Mesothelial cell of epicardium (in vitro differentiated cells): ENCODE data around the gene NSF. TPM values are rescaled to one million over a fixed set of nuclear protein-coding genes. Genes with fewer than 3 reads are reported as not detected.

Experiments
- DNase-seq, 2 experiments: peaks; one replicate each; pipeline ENCODE4 v3.0.0; 2021; ENCODE audit warnings: low spot score in 2 of 2; ENCODE audit not compliant: unreplicated experiment in 2 of 2
- H3K27ac Mint-ChIP-seq: 2 replicates; pipeline ENCODE4 v1.8.0; 2021; ENCODE audit warnings: mixed read lengths
- H3K27me3 Mint-ChIP-seq: 2 replicates; pipeline ENCODE4 v1.8.0; 2021; ENCODE audit warnings: low read depth, mixed read lengths
- H3K36me3 Mint-ChIP-seq: 2 replicates; pipeline ENCODE4 v1.8.0; 2021; ENCODE audit warnings: mixed read lengths
- H3K4me1 Mint-ChIP-seq: 2 replicates; pipeline ENCODE4 v1.8.0; 2021; ENCODE audit warnings: mixed read lengths
- H3K4me3 Mint-ChIP-seq: 2 replicates; pipeline ENCODE4 v1.8.0; 2021; ENCODE audit warnings: mild to moderate bottlenecking, moderate library complexity, mixed read lengths
- H3K9me3 Mint-ChIP-seq: 2 replicates; pipeline ENCODE4 v1.8.0; 2021; ENCODE audit warnings: mixed read lengths
- total RNA-seq: library from RNA; stranded (reverse); gene quantifications from 3 replicates; pipeline ENCODE4 v1.2.1, GENCODE V29; 2021
- TF ChIP-seq, protein P1 (sequence below): fragments of 200-600 bp; sonication (generic); IDR thresholded peaks from one replicate; pipeline ENCODE4 v1.5.0; 2021; ENCODE audit warnings: antibody characterized with exemption; ENCODE audit not compliant: unreplicated experiment

The NSF gene
- total RNA-seq, 1 donor from 2014 or later: 32.8 TPM

DNA sequence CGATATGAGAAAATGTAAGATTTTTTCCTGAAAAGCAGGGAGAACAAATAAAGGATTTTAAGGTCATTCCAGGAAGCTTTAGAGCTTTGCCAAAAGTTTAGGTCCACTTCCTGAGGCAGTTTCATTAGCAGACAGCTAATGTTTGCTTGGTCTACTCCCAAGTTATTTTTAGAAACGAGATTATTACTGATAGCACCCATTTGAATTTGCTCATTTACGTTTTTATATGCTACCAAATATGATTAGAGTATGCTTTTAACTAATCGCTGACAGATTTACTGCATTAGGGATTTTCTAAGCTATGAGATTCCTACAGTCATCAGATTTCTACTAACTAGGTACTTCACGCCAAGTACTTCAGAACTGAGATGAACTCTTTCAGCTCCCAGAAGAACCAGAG lies 129.9 kb downstream of the NSF start:
- H3K27ac Mint-ChIP-seq: no peak overlapping the region
- H3K4me1 Mint-ChIP-seq: peaks cover 16% of the 10 kb centered on the region
- H3K36me3 Mint-ChIP-seq: peaks cover 6% of the 10 kb centered on the region
- TF ChIP-seq, protein P1, sequence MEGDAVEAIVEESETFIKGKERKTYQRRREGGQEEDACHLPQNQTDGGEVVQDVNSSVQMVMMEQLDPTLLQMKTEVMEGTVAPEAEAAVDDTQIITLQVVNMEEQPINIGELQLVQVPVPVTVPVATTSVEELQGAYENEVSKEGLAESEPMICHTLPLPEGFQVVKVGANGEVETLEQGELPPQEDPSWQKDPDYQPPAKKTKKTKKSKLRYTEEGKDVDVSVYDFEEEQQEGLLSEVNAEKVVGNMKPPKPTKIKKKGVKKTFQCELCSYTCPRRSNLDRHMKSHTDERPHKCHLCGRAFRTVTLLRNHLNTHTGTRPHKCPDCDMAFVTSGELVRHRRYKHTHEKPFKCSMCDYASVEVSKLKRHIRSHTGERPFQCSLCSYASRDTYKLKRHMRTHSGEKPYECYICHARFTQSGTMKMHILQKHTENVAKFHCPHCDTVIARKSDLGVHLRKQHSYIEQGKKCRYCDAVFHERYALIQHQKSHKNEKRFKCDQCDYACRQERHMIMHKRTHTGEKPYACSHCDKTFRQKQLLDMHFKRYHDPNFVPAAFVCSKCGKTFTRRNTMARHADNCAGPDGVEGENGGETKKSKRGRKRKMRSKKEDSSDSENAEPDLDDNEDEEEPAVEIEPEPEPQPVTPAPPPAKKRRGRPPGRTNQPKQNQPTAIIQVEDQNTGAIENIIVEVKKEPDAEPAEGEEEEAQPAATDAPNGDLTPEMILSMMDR: no peak
- H3K4me3 Mint-ChIP-seq: no peak overlapping the region
- no peaks in the 10 kb centered on the region for H3K9me3 Mint-ChIP-seq
- no peaks in the 10 kb centered on the region for H3K27me3 Mint-ChIP-seq
- DNase-seq: no peak

GRCh38 chr17:46722662-46723285 lies 132.3 kb downstream of the NSF start:
- Mint-ChIP-seq H3K4me1 (peaks cover 35% of the 10 kb centered on the region), H3K27ac (peak overlapping the region; percentile 39), H3K36me3 (peaks cover 2% of the 10 kb centered on the region), H3K9me3 (no peaks in the 10 kb centered on the region), H3K27me3 (no peaks in the 10 kb centered on the region), H3K4me3 (no peak overlapping the region)
- DNase-seq: no peak
- TF ChIP-seq, protein P1: no peak

DNA sequence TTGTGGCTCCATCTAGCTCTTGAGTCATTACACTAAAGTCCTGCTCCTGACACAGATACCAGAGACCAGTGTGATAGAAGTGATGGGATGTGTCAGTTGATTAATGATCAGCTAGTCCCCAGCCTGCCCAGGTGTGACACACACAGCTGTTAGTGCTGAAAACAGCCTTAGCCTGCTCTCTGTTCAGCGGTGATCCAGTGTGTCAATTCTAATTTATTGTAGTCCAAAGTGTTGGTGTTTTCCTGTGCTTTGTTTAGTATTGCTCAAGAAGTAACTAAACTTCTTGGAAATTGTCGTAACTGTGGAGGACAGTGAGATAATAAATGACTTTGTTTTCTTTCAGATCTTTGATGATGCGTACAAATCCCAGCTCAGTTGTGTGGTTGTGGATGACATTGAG lies 135.7 kb downstream of the NSF start:
- Mint-ChIP-seq H3K9me3 (no peaks in the 10 kb centered on the region), H3K27ac (peak overlapping the region; percentile 65), H3K4me3 (no peak overlapping the region), H3K36me3 (peaks cover 6% of the 10 kb centered on the region), H3K4me1 (peaks cover 29% of the 10 kb centered on the region), H3K27me3 (no peaks in the 10 kb centered on the region)
- no peak for DNase-seq
- TF ChIP-seq, protein P1: no peak

GRCh38 chr17:46727572-46728348 lies 137.3 kb downstream of the NSF start:
- peaks cover 6% of the 10 kb centered on the region for H3K36me3 Mint-ChIP-seq
- DNase-seq: no peak
- H3K4me3 Mint-ChIP-seq: no peak overlapping the region
- TF ChIP-seq, protein P1: no peak
- H3K27me3 Mint-ChIP-seq: no peaks in the 10 kb centered on the region
- peak overlapping the region; percentile 66 for H3K27ac Mint-ChIP-seq
- H3K4me1 Mint-ChIP-seq: peaks cover 38% of the 10 kb centered on the region
- H3K9me3 Mint-ChIP-seq: no peaks in the 10 kb centered on the region

DNA sequence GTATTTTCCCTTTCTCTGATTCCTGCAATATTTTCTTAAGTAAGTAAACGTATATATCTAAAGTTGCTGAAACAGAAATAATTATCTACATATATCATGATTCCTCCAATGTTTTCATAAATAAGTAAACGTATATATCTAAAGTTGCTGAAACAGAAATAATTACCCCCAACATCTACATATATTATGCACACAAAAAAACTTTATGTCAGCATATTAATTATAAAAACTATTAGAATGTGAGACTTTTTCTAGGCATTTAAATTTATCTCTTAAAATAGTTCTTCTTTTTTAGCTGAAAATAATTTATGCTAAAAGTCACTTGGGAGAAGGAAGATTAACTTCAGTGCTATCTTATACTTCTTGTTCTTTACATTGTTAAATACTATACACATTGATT lies 139.6 kb downstream of the NSF start:
- H3K9me3 Mint-ChIP-seq: no peaks in the 10 kb centered on the region

More for the DNA sequence above, 139.6 kb downstream of the NSF start:
- H3K27me3 Mint-ChIP-seq: no peaks in the 10 kb centered on the region
- peaks cover 4% of the 10 kb centered on the region for H3K36me3 Mint-ChIP-seq
- peaks cover 51% of the 10 kb centered on the region for H3K4me1 Mint-ChIP-seq
- TF ChIP-seq, protein P1: no peak
- H3K27ac Mint-ChIP-seq: no peak overlapping the region
- DNase-seq: no peak
- H3K4me3 Mint-ChIP-seq: no peak overlapping the region
